Measurements from ENCODE around the gene CYP24A1.

GRCh38 chr20:54180931-54181330 is 7.1 kb upstream of the CYP24A1 start:
- TF ChIP-seq, protein P1, sequence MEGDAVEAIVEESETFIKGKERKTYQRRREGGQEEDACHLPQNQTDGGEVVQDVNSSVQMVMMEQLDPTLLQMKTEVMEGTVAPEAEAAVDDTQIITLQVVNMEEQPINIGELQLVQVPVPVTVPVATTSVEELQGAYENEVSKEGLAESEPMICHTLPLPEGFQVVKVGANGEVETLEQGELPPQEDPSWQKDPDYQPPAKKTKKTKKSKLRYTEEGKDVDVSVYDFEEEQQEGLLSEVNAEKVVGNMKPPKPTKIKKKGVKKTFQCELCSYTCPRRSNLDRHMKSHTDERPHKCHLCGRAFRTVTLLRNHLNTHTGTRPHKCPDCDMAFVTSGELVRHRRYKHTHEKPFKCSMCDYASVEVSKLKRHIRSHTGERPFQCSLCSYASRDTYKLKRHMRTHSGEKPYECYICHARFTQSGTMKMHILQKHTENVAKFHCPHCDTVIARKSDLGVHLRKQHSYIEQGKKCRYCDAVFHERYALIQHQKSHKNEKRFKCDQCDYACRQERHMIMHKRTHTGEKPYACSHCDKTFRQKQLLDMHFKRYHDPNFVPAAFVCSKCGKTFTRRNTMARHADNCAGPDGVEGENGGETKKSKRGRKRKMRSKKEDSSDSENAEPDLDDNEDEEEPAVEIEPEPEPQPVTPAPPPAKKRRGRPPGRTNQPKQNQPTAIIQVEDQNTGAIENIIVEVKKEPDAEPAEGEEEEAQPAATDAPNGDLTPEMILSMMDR (IDR thresholded peaks at IDR 0.05): no peak
- no peak for TF ChIP-seq POLR2A (IDR thresholded peaks at IDR 0.05)
